HG02798 (cell line): ENCODE measurements around the gene DPYD.
"Not testable (repeated sequence)": the region's sequence is repeated elsewhere in the genome, so short reads cannot be mapped to it uniquely, and the experiment has no call there.

Experiments
- ATAC-seq: cut with Tn5 transposase; IDR thresholded peaks from one replicate; pipeline ENCODE4 v1.9.1; 2021; ENCODE audit warnings: mild to moderate bottlenecking; ENCODE audit not compliant: unreplicated experiment, poor library complexity

DPYD gene

DNA sequence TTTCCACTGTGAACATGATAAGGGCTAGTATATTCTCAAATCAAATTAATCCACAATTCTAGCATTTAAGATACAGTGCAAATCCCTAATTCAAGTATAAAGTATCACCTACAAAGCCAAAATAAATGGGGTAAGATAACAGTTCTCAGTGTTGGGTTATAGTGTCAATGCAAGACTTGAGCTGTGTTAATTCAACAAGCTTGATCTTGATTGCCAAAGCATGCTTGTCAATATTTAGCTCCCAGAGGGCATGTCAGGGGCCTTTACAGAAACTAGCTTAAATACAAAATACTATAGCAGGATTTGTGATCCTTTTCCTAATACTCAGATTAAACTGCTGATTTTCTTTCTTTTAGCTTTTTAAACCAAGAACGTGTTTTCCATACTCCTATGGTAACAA is 658.0 kb downstream of the DPYD start:
- no peak for ATAC-seq

- no peak for ATAC-seq
Measured at GRCh38 chr1:97258597-97258996, 662.2 kb downstream of the DPYD start.

DNA sequence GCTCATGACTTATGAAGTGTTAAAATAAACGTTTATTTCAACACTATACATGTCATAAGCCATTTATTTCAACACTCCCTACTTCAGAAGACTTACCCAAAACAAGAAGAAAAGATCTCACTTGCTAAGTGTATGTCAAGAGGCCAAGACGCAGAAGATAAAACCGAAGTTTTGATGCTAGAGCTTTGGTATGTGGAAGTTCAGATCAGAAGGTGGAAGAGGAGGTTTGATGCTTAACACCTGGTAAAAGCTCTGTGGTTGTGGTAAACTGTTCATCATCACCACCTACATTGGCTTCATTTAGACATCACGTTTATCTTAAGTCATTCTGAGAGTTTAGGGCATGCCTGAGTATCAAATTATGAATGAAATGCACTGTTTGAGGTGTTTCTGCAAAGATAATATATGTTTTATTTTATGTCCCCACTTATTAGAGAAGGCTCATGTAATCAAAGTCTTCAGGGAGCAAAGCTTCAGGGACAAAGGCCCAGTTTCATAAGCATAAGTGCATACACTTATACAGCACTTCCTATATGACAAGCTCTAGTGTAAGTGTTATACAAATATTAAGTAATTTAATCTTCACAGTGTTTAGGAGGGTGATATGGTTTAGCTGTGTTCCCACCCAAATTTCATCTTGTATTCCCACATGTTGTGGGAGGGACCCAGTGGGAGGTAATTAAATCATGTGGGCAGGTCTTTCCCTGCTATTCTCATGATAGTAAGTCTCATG is 665.9 kb downstream of the DPYD start:
- peak; percentile 55 for ATAC-seq

- no peak for ATAC-seq
Measured at GRCh38 chr1:97252925-97253324, 667.9 kb downstream of the DPYD start.

DNA sequence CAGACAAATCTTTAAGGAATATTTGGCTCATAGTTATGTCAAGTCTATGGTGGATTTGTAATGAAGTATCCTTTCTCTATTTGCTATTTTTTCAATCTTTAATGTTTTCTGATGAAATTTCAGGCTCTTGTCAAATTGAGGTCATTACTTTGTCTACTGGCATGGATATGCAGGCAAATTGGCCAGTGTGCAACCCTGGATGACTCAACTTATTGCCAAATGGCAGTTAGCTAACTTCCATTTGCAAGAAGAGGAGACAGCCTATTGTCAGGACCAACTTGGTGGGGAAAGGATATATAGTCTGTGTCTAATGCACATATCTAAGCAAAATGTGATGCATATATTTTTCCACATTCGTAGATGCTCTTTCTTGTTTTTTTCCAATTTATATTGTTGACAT is 668.8 kb downstream of the DPYD start:
- ATAC-seq = no peak

- no peak for ATAC-seq
Measured at GRCh38 chr1:97247196-97247595, 673.6 kb downstream of the DPYD start.

GRCh38 chr1:97245682-97246081 is 675.2 kb downstream of the DPYD start:
- ATAC-seq = no peak

GRCh38 chr1:97245026-97245425 is 675.8 kb downstream of the DPYD start:
- no peak for ATAC-seq

GRCh38 chr1:97243973-97244560 is 676.8 kb downstream of the DPYD start:
- peak; percentile 53 for ATAC-seq

DNA sequence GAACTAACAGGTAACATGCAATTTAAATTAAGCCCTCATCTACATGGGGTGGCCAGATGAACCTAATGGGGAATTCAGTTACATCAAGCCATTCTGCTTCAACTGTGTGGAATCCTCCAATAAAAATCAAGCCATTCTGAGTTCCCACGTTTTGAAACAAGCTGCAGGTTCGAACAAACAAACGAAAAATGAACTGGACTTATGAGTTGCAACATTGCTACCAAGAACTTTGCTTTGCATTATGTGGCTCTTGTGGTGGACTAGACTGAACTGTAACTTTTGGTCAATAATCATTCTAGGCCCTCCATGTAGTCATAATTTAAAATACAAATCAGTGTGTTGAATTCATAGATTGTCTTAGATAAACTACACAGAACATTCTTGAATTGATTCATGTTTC is 682.0 kb downstream of the DPYD start:
- no peak for ATAC-seq

DNA sequence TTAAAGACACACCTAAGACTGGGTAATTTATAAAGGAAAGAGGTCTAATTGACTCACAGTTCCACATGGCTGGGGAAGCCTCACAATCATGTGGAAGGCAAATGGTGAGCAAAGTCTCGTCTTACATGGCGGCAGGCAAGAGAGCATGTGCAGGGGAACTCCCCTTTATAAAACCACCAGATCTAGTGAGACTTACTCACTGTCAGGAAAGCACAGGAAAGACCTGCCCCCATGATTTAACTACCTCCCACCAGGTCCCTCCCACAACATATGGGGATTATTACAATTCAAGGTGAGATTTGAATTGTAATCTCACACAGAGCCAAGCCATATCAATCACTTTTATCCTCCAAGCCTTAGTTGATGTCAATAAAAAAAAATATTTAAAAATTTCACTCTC is 689.5 kb downstream of the DPYD start:
- not testable (repeated sequence) for ATAC-seq

DNA sequence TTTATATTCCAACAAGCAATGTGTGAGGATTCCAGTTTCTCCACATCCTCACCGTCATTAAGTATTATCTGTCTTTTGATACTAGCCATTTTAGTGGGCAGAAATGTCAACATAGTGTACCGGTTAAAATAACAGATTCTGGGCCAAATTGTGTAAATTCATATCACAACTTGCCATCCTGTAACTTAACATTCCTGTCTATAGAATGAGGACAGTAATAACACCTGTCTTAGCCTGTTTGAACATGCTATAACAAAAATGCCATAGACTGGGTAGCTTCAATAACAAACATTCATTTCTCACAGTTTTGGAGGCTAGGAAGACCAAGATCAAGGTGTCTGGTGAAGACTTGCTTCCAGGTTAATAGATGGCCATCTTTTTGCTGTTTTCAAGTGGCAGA is 708.2 kb downstream of the DPYD start:
- ATAC-seq = no peak

- ATAC-seq = no peak
Measured at GRCh38 chr1:97210307-97210706, 710.5 kb downstream of the DPYD start.

GRCh38 chr1:97209381-97209957 is 711.4 kb downstream of the DPYD start:
- ATAC-seq = no peak

DNA sequence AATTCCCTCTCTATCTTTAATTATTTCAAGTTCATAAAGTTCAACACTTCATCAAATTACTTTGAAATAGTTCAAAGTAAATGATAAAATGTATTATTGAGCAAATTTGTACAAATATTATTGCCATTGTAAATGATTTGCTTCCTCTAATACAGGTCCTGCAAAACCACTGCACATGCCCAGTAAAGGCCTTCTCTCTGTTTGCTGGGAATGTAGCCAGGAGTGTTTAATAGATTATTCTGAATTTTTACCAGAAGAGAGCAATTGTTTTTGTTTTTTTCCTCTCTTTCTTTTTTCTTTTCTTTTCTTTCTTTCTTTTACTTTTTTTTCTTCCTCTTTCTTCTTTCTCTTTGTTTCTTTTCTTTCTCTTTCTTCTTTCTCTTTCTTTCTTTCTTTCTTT is 713.0 kb downstream of the DPYD start:
- no peak for ATAC-seq

DNA sequence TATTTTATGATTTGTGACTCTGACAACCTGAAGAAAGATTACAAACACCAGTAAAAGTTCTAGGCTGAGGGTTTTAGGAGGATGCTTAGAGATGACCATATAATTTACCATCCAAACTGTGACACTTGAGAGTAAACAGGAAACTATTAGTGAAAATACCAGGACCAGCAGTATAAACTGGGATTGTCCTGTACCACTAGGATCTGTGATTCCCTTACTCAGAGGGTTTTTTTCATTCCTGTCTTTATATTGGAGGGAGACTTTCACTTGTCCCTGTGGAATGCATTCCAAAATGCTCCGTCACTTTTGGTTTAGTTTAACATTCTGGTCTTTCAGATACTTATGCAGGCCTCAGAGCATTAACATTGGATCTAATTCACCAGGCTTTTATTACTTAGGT is 716.4 kb downstream of the DPYD start:
- ATAC-seq = no peak

DNA sequence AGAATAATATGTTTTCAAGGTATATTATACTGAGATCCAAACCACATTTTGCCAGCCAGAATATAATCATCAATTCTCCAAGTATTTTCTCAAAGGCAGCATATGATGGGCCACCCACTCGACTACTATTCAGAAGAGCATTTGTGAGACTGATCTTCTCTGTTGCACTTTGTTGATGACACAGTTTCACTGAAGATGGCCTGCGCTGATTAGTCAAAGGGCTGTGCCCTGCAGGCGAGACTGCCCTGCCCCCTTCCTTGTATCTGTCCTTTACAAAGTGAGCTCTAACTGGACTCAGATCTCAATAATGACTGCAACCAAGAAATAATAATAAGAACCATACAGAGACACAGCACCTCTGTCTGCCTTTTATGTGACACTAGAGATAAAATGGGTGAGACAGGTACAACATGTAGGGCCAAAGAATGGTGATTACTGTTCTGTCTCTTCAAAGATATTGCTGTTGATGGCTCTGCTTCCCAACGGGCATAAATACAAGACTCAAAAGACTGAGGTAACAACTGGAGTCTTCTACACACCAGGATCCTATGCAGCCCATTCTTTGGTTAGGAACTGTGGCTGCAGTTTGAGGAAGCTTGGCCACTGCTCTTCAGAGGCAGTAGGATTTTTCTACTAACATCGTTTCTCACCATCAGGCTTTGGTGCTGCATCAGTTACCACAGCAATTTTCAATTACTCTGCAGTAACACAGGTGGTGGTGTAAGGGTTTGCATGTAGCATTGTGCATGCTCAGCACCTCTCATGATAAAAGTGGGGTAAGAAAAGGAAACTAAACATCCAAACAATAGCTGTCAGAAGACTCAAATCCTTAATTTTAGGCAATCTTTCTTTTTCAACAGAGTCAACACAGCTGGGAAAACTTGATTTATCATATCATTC is 718.1 kb downstream of the DPYD start:
- ATAC-seq = no peak

GRCh38 chr1:97201641-97202040 is 719.2 kb downstream of the DPYD start:
- no peak for ATAC-seq

DNA sequence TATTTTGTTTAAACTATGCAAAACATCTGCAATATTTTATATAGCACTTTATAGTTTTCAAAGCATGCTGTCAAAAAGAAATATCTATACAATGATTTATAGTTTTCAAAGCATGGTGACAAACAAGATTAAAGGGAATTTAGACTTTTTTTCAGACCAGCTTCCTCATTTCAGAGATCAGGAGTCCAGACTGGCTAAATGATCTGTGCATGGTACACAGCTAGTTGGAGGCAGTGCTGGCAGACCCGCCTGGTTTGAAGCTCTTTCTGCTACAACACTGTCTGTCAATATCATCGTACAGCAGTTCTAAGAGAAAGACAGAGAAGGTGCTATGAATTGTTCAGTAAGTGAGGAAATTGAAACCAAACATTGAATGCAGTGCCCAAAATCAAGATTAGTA is 720.2 kb downstream of the DPYD start:
- no peak for ATAC-seq

GRCh38 chr1:97196825-97197516 is 723.9 kb downstream of the DPYD start:
- no peak for ATAC-seq
